T-helper 1 cell (primary cell): ENCODE measurements around the gene CFAP77.
"Not testable (repeated sequence)": the region's sequence is repeated elsewhere in the genome, so short reads cannot be mapped to it uniquely, and the experiment has no call there.

ENCODE experiments used
- DNase-seq, 5 donors: peaks; one replicate each; pipeline ENCODE4 v3.0.0-alpha.2; 2012 to 2020

The CFAP77 gene

DNA sequence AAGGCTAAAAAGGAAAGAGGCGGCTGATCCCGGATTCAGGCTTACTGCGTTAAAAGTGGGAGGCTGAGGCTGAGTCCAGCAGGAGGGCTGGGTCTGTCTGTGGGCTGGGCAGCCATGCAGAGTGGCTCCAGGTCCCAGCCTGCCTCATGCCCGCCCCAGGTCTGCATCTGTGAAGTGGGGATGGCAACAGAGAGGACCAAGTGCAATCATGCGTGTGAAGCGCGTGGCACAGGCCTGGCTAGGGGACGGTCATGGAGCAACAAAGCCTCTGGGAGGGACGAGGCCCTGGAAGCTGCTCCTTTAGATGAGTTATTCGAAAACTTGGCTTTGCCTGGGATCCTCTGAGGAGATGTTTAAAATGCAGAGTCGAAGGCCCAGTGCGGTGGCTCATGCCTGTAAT lies 142.0 kb downstream of the CFAP77 start:
- DNase-seq: no peak

DNA sequence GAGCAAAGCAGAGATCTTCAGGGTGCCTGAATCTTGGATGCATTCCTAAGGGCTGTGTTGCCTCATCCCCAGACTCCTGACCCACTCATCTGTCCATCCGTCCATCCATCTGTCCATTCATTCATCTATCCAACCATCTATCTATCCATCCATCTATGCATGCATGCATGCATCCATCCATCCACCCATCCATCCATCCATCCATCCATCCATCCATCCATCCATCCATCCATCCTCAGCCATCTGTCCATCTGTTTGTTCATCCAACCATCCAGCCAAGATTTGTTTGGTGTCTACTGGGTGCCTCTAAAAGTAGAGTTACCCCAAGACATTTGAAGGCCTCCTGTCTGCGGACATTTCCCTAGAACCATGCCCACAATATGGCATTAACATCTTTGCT lies 144.7 kb downstream of the CFAP77 start:
- no peak for DNase-seq

DNA sequence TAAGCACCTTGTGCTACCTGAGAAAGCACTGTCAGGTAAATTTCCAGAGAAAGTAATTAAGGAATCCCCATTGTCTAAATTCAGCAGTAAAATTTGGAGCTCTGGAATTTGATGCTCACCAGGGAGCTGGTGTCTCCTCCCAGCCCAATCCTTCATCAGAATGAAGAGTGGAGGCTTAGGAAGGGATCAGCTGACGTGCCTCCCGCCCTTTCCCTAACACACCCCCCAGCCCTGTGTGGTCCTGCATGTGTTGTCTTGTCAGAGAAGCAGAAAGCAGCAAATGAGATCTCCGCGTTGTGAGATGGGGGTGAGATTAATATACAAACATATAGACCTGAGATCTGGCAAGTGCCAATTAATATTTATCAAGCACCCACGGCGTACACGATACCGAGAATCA lies 145.5 kb downstream of the CFAP77 start:
- DNase-seq: no peak

DNA sequence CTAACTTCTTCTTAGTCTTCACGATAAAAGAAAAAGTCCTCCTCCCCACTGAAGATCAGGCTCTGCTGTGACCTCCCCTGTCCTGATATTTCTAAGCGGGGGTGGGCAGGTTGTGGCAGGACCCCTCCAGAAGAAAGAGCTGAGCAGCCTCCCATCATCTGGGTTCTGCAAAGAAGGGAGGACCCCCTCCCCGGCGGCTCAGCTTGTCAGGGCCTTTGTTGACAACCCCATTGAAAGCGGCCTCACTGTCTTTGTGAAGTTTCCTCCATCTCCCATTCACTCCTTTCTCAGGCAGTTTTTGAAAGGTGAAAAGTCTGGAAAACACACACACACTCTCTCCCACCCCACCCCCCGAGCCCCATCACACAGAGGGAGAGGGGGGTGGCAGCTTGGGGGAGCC lies 146.2 kb downstream of the CFAP77 start:
- DNase-seq: no peak

DNA sequence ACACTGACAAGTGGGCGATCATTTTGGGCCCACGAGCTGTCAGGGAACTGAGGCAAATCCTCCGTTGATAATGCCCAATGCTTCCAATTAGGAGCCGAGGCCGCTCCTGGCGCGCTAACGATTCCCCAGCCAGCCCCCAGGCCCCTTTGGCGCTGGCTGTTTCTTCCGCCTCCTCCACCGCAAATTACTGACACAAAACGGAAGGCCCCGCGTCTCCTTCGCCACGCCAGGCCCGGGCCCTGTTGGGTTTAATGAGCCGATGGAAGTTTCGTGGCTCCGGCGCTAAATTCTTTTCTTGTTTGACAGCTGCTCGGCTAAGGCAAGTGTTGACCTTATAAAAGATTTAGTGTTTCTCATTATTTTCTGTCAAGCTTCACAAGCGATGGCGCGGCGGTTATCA lies 146.7 kb downstream of the CFAP77 start:
- DNase-seq: no peak

DNA sequence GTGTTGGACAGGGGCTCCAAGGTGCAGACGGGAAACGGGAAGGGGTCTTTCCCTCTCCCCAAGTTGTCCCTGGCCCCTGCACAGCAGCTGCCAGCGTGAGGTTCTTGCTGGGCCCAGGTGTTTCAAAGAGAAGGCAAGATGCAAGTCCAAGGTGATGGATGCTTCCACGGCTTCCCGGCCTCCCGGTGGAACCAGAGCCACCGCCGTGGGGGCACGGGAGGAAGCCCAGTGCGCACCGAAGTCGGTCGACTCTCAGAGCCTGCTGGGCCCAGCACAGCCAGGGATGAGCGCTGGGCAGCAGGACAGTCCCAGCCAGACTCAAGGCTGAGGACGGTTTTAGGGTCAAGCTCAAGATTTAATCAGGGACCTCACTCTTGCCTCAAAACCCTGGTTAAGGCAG lies 147.1 kb downstream of the CFAP77 start:
- no peak for DNase-seq

DNA sequence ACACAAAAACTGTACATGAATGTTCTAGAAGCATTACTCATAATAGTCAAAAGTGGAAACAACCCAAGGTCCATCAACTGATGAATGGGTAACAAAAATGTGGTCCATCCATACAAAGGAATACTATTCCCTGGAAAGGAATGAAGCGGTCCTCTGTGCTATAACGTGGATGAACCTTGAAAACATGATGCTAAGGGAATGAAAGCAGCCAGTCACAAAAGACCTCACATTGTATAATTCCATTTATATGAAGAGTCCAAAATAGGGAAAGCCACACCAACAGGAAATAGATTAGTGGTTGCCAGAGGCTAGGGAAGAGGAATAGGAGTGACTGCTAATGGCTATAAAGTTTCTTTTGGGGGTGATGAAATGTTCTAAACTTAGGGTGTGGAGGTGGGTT lies 149.7 kb downstream of the CFAP77 start:
- DNase-seq: no peak

DNA sequence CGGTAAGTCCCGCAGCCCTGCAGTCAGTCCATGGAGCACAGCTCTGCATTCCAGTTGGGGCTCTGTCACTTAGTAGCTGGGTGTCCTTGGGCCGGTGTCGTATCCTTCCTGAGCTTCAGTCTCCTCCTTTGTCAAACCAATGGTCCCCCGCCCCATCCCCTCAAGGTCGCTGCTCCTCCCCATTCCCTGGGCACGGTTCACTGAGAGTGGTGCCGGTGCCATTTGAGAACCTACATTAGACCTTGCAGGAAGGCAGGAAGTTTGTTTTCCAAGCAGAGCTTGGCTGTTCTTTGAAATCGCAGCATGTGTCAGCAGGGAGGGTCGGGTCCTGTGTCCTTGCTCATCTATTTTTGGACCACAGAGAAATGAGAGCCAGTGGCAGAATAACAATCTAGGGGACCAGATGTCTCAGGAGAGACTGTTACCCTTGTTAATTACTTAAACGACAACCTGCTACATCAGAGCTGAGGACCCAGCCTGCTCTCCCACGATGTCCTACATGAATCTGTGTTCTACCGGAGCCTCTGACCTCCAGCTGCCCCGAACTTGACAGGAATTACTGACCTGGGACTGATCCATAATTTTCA lies 150.7 kb downstream of the CFAP77 start:
- no peak for DNase-seq

DNA sequence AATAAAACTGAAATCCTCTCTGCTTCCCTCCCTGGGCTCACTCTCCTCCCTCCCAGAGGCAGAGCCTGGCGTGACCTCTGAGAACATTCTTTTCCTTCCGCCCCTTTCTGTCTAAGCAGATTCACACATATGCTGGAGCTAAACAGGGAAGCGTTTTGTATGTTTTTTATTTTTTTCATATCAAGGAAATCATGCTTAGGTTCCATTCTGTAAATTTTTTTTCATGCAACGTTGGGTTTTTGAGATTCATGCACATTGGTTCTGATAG lies 152.2 kb downstream of the CFAP77 start:
- no peak for DNase-seq

DNA sequence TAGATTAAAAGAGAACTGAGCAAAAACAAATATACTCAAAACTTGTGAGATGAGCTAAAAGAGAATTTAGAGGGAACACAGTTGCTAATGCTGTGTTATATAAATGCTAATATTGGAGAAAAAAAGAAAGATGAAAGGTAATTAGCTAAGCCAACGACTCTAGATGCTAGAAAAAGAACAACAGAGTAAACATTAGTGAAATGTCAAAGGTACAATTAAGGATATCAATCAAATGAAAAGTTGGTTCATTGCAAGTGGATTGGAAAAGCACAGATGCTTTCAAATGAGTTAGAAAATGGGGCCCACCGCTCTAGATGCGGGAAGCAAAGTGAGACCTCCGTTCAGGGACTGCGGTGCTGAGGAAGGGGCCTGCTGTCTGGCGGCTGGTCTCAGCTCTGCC lies 154.5 kb downstream of the CFAP77 start:
- DNase-seq: no peak

DNA sequence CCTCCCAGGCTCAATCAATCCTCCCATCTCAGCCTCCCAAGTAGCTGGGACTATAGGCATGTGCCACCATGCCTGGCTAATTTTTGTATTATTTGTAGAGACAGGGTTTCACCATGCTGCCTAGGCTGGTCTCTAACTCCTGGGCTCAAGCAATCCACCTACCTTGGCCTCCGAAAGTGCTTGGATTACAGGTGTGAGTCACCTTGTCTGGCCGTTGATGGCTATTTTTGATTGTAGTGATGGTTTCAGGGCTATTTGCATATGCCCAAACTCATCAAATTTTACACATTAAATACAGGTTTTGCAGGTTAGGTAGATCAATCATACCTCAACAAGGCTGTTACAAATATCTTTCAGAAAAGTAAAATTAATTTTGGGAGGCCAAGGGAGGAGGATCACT lies 158.8 kb downstream of the CFAP77 start:
- DNase-seq: not testable (repeated sequence)

DNA sequence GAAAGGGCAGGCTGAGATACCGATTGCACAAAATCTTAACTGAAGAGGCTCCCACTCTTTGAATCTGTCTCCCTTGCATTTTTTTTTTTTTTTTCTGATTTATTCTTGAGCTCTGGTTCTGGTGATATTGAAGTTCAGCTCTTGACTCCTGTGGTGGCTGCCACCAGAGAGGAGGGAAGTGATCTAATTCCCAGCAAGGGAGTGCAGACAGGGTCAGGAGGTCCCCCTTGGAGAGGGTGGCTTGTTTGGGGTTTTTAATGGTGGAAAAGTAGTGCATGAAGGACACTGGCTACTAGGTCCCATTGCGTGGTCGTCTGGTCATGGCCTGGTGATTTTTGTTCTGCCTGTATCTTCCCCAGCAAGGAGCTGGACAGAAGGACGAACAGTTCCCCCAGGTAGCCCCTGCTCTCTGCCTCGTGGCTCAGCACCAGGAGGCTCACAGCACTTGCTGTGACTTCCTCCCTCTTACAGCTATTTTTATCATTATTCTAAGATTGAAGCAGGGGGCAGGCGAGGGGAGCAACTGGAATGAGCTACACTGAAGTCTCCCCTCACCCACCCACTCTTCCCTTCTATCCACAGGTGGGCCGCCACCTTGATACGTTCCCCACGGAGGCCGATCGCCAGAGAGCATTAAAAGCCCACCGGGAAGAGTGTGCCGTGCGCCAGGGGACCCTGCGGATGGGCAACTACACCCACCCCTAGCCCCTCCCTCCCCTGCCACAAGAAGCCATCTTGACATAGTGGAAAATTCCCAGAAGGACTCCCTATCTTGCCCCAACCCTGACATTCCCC lies 162.0 kb downstream of the CFAP77 start:
- no peak for DNase-seq

DNA sequence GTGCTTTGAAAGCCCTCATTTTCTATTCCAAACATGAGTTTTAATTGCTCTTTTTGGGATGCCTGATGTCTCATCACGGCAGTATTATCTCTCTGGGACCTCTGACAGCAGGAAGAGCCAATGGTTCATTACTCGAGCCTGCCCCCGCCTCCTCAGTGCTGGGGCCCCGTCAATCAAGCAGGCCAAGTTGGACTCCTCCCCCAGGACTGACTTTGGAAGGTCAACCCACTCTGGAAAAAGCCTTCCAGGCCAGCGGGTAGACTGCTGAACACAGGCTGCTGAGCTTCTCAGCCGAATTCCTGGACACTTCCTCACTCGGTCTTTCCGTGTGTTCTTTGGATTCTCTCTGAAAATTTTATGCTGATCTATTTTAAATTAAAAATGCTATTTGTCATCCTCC lies 162.9 kb downstream of the CFAP77 start:
- DNase-seq: no peak

DNA sequence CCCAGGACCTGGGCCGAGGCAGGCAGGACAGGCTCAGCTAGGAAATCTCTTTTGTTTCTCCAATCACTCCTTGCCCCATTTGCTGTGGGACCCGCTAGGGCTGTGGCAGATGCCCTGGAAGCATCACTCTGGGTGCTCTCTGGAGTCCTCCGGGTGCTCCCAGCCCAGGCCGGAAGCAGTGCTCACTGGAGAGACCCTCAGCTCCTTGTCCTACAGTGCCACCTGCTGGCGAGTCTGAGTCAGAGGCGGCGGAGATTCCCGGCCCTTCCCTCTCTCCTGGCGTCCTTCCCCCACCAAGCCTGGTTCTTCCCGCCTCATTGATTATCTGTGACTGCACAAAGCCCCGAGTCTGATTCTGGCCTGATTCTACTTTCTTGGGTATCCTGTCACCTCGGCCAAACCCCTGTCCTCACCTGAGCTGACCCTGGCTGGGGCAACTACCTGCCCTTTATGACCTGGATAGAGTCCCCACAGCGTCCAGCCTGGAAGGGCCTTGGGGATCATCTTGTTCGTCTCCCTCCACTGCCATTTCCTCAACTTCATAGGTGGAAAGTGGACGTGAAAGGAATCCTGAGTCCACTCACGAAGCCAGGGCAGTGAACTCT lies 165.1 kb downstream of the CFAP77 start:
- peak in 4 of 5 donors; percentile 18 to 31 (median 26) for DNase-seq

DNA sequence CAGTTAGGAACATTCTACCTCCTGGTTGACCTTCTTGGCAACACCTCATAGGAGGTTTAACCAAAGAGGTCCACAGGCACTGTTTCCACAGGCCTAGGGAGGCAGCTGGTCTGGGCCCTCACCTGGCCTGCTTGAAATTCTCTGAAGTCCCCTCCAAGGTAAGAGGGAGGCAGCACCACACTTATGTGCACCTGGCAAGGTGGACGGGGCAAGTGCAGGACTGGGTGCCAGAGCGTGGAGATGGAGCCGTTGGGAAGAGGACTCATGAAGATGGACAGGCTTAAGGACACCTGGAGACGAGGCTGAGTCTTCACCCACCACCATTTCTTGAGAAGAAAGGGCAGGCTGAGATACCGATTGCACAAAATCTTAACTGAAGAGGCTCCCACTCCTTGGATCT lies 165.8 kb downstream of the CFAP77 start:
- no peak for DNase-seq

DNA sequence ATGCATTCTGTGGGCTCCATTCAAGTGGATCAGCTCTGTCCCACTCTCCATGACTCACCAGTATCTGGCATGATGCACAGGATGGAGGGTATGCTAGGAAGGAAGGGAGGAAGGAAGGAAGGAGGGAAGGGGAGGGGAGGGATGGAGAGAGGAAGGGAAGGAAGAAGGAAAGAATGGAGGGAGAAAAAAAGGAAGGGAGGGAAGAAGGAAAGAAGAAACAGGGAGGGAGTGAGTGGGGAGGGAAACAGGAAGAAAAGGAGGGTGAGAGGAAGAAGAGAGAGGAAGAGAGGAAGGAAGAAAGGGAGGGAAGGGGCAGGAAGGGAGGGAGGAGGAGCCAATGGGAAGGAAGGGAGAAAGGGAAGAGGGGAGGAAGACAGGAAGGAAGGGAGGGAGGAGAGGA lies 167.1 kb downstream of the CFAP77 start:
- DNase-seq: no peak

DNA sequence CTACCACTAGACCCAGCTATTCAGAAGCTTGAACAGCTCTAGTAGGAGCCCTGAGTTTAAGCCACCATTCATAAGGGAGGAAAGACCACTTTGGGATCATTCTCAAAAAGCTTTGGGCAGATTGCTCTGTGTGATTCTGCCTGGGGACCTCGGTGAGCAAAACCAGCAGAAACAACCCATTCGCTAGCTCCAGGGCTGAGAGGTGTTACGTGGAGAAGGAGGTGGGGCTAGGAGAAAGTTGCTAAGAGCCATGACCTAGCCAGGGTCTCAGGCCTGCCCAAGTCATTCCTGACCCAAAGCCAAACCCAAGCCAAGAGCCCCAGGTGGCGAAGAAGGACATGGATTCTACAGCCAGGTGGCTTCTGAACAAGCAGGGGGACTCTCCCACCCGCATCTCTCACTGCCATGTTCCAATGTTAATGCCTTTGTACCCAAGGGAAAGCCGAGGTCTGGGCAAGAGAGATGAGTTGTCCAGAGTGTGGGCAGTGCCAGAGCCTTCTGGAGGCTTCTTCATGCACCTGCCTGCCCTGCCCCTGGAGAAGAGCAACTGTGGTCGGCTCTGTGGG lies 168.4 kb downstream of the CFAP77 start:
- DNase-seq: no peak

DNA sequence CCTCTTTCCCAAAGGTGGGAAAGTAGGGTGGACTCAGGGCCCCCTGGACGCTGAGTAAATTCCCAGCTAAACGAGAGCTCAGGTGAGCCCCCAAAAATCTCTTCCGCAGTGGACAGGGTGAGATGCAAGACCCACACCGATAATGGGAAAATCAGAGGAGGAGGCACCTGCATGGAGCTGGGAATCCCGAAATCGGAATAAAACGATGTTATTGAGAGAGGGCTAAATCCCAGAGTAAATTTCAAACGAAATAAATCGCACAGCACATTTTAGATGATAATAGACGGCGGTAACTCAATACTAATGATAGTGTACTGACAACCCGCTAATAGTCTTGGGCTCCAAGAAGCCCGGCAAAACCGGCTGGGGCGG lies 169.4 kb downstream of the CFAP77 start:
- DNase-seq: no peak

DNA sequence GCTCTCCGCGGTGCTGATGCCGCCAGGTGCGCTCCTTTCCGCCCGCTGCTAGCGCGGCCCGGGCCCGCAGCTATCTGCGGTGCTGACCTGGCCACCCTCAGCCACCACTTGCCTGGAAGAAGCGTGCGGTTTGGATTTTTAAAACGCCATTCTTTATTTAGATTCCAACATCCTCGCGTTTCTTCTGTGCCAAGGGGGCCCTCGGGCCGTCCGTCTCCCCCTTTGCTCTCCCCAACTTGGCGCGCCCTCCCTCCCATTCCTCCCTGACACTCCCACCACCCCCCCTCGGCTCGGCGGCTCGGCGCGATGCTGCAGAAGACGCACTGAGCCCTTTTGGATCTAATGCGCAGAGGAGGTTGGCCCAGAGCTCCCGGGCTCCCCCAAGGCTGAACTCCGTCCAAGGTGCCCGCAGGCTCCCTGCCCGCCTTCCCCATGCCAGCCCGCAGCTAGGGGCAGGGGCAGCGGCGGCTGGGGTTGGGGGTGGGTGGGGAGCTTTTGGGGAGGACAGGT lies 172.3 kb downstream of the CFAP77 start, which contains the start of gene BARHL1:
Gene BARHL1, plus strand, starts transcription at position 331 of the 510 bp plus-strand sequence. CDS start 192 bp downstream, outside the sequence.
- no peak for DNase-seq

DNA sequence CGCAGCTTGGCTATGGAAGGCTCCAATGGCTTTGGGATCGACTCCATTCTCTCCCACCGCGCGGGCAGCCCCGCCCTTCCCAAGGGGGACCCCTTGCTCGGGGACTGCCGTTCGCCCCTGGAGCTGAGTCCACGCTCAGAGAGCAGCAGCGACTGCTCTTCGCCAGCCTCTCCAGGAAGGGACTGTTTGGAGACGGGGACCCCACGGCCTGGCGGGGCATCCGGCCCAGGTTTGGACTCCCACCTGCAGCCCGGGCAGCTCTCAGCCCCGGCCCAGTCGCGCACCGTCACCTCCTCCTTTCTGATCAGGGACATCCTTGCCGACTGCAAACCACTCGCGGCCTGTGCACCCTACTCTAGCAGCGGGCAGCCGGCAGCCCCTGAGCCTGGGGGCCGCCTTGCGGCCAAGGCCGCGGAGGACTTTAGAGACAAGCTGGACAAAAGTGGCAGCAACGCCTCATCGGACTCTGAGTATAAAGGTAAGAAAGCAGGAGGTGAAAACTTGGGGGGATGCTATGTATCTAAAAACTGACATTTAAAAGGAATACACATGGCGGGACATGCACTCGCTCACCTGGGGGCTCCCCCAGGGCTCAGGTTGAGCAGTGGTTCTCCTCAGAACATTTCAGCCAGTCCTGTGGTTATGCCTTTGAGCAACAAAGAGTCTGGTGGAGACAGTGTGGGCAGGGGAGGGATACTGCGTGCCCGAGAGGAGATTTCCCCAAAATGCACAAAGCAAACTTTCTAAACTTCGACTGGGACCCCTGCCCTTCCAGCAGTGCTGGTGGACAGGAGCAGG lies 173.0 kb downstream of the CFAP77 start:
- no peak for DNase-seq

DNA sequence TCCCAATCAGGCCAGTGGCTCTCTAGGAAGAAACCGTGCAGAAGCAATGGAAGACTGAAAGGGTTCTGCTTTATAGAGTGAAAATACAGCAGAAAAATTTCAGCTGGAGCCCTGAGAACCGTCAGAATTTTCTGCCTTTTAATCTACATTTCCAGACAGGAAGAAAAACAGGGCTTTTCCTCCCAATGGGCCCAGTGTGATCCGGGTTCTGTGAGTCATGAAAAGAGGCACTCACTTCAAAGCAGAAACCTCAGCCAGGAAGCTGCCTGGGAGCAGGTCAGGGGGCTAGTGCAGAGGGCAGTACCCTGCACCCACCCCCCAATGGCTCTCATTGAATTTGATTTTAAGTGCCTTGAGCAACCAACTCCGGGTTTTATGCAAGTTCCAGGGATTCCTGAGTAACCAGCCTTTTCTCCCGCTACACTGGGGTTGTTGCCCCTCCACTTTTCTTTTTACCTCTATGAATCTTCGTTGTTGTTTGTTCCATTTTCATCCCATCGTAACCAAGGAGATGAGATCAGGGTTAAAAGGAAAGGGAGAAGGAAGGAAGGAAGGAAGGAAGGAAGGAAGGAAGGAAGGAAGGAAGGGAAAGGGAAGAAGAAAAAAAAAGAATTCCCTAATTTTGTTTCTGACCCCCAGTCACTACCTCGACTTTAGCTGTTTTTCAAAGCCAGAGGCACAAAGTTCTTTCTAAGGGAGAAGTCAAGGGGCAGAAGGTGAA lies 173.7 kb downstream of the CFAP77 start:
- DNase-seq: no peak
